Epidermal melanocyte (primary cell): ENCODE measurements around the gene KIAA0232.

Experiments
- DNase-seq: peaks from one replicate; pipeline ENCODE4 v3.0.0; 2011; ENCODE audit warnings: low spot score; ENCODE audit not compliant: insufficient read length

The KIAA0232 gene

GRCh38 chr4:6915041-6916005 is 132.8 kb downstream of the KIAA0232 start:
- no peak for DNase-seq

- DNase-seq: no peak
These were observed 133.6 kb downstream of the KIAA0232 start for GRCh38 chr4:6916069-6916586.

- no peak for DNase-seq
These were observed 134.3 kb downstream of the KIAA0232 start for GRCh38 chr4:6916587-6917460.

- DNase-seq: no peak
These were observed 135.1 kb downstream of the KIAA0232 start for GRCh38 chr4:6917461-6918271.

- DNase-seq: no peak
These were observed 135.8 kb downstream of the KIAA0232 start for GRCh38 chr4:6918338-6918737.

GRCh38 chr4:6920171-6920570 is 137.6 kb downstream of the KIAA0232 start:
- no peak for DNase-seq

- no peak for DNase-seq
These were observed 141.0 kb downstream of the KIAA0232 start for GRCh38 chr4:6923507-6923906.

- DNase-seq: no peak
These were observed 141.8 kb downstream of the KIAA0232 start for GRCh38 chr4:6924361-6924779.

GRCh38 chr4:6925357-6925836 is 142.9 kb downstream of the KIAA0232 start:
- DNase-seq: no peak

- no peak for DNase-seq
These were observed 143.6 kb downstream of the KIAA0232 start for GRCh38 chr4:6926081-6926480.

GRCh38 chr4:6926681-6927478 is 144.4 kb downstream of the KIAA0232 start:
- DNase-seq: peak; percentile 45

- no peak for DNase-seq
These were observed 145.6 kb downstream of the KIAA0232 start for GRCh38 chr4:6928081-6928480.

GRCh38 chr4:6929339-6929811 is 146.8 kb downstream of the KIAA0232 start:
- no peak for DNase-seq

- no peak for DNase-seq
These were observed 147.4 kb downstream of the KIAA0232 start for GRCh38 chr4:6929812-6930464.

GRCh38 chr4:6932475-6932874 is 149.9 kb downstream of the KIAA0232 start:
- DNase-seq: no peak

- DNase-seq: peak; percentile 81
These were observed 150.4 kb downstream of the KIAA0232 start for GRCh38 chr4:6932918-6933317.
